SU-DHL-6 (cell line): Measurements from ENCODE around the gene KSR2.

Experiments used
- EZH2phosphoT487 ChIP-seq: fragments of 200-600 bp; sonication (generic), shearing (Covaris generic); conservative IDR thresholded peaks from 2 replicates; pipeline ENCODE4 v1.6.1; 2018; ENCODE audit warnings: mild to moderate bottlenecking, antibody characterized with exemption, low read length, moderate library complexity, mixed read lengths
- TF ChIP-seq, protein P1 (sequence below): fragments of 200-600 bp; sonication (generic); IDR thresholded peaks from one replicate; pipeline ENCODE4 v1.5.1; 2017; ENCODE audit warnings: antibody characterized with exemption, mild to moderate bottlenecking, low read length, moderate library complexity; ENCODE audit not compliant: insufficient read depth, poor library complexity, severe bottlenecking

DNA sequence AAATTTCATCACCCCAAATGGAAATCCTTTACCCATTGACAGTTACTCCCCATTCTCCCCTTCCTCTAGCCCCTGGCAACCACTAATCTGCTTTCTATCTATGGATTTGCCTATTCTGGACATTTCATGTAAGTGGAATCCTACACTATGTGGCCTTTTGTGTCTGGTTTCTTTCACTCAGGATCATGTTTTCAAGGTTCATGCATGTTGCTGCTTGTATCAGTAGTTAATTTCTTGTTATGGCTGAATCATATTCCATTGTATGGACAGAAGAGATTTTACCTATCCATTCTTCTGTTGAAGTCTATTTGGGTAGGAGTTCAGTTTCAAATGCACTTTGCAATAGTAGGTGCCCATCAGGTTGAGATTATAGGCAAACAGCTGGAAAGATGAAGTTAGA lies 49.1 kb upstream of the KSR2 start:
- TF ChIP-seq EZH2phosphoT487: no peak
- TF ChIP-seq, protein P1, sequence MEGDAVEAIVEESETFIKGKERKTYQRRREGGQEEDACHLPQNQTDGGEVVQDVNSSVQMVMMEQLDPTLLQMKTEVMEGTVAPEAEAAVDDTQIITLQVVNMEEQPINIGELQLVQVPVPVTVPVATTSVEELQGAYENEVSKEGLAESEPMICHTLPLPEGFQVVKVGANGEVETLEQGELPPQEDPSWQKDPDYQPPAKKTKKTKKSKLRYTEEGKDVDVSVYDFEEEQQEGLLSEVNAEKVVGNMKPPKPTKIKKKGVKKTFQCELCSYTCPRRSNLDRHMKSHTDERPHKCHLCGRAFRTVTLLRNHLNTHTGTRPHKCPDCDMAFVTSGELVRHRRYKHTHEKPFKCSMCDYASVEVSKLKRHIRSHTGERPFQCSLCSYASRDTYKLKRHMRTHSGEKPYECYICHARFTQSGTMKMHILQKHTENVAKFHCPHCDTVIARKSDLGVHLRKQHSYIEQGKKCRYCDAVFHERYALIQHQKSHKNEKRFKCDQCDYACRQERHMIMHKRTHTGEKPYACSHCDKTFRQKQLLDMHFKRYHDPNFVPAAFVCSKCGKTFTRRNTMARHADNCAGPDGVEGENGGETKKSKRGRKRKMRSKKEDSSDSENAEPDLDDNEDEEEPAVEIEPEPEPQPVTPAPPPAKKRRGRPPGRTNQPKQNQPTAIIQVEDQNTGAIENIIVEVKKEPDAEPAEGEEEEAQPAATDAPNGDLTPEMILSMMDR: no peak
